DOHH2 (cell line): ENCODE measurements around the gene RNF167.

Experiments used
- EZH2phosphoT487 ChIP-seq: fragments of 200-600 bp; sonication (generic); IDR thresholded peaks from 2 replicates; pipeline ENCODE4 v1.6.1; 2017; ENCODE audit warnings: borderline replicate concordance, mild to moderate bottlenecking, antibody characterized with exemption, low read length, moderate library complexity, mixed read lengths
- TF ChIP-seq, protein P1 (sequence below): fragments of 200-600 bp; sonication (generic); IDR thresholded peaks from one replicate; pipeline ENCODE4 v1.5.1; 2014; ENCODE audit warnings: antibody characterized with exemption, mild to moderate bottlenecking, low read depth, low read length; ENCODE audit not compliant: poor library complexity, severe bottlenecking

DNA sequence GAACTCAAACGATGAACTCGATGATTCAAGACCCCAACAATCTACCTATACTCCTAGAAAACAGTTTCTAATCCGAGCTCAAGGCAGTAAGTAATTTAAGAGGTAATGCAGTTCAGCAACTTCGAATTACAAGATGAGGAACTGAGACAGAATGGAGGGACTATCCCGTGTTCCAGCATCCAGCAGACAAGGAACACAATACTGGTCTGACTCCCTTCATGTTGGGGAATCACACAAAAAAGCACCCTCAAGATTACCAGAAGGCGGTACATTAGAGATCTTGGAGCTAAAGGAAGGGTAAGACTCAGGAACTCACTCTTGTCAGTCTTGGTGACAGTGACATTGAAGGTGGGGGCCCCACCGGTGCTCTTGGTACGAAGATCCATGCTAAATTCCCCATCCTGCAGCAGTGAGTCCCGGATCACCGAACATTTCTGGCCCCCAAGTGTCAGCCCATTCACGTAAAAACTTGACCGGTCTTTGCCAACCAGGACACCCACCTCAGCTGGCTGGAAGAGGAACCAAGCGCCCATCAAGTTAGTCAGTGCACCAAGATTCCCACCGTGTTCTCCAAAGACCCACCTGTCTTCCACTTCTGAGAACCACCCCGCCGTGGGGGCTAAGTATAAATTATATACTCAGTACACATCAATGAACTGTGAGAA lies 6.4 kb downstream of the RNF167 start:
- TF ChIP-seq, protein P1, sequence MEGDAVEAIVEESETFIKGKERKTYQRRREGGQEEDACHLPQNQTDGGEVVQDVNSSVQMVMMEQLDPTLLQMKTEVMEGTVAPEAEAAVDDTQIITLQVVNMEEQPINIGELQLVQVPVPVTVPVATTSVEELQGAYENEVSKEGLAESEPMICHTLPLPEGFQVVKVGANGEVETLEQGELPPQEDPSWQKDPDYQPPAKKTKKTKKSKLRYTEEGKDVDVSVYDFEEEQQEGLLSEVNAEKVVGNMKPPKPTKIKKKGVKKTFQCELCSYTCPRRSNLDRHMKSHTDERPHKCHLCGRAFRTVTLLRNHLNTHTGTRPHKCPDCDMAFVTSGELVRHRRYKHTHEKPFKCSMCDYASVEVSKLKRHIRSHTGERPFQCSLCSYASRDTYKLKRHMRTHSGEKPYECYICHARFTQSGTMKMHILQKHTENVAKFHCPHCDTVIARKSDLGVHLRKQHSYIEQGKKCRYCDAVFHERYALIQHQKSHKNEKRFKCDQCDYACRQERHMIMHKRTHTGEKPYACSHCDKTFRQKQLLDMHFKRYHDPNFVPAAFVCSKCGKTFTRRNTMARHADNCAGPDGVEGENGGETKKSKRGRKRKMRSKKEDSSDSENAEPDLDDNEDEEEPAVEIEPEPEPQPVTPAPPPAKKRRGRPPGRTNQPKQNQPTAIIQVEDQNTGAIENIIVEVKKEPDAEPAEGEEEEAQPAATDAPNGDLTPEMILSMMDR, result no peak
- no peak for TF ChIP-seq EZH2phosphoT487
